ENCODE measurements around the gene KLRC4.

- TF ChIP-seq EZH2phosphoT487 (IDR thresholded peaks at IDR 0.05; ENCODE audit: borderline replicate concordance, low read depth, low read length) (no peak), CTCF (conservative IDR thresholded peaks at IDR 0.05; ENCODE audit: low read length) (no peak)
These were observed 4.3 kb downstream of the KLRC4 start for GRCh38 chr12:10405294-10405693.
